Measurements from ENCODE around the gene IGFBP1. TPM values are rescaled to one million over a fixed set of nuclear protein-coding genes. Genes with fewer than 3 reads are reported as not detected.

The IGFBP1 gene
- total and polyA plus RNA-seq, 10 donors, result 0.09 to 0.72 TPM; not detected in 8

GRCh38 chr7:45930967-45931366 is 42.7 kb downstream of the IGFBP1 start:
- Histone ChIP-seq H3K4me1 (no peaks in the 10 kb centered on the region), H3K27me3 (replicated peaks in 1 of 7) (peaks cover 0 to 4% (median 0%) of the 10 kb centered on the region in 7 donors), H3K4me3 (no peak overlapping the region), H3K36me3 (no peaks in the 10 kb centered on the region), H3K27ac (no peak overlapping the region), H3K9me3 (no peaks in the 10 kb centered on the region)
- TF ChIP-seq CTCF (IDR thresholded peaks at IDR 0.05 in 8 of 11, conservative IDR thresholded peaks at IDR 0.05 in 3 of 11) (no peak), POLR2AphosphoS5 (IDR thresholded peaks at IDR 0.05) (no peak), POLR2A (IDR thresholded peaks at IDR 0.05) (no peak)
- intact Hi-C loops (cut with DNase I; ENCODE audit: low total_unique reads), result no loop called here
- no peak for DNase-seq

GRCh38 chr7:45937301-45937700 is 49.0 kb downstream of the IGFBP1 start:
- peaks cover 0 to 9% (median 0%) of the 10 kb centered on the region in 8 donors for H3K9me3 ChIP-seq
- no peak overlapping the region for H3K27ac ChIP-seq
- peaks cover 0 to 4% (median 0%) of the 10 kb centered on the region in 7 donors for H3K27me3 ChIP-seq (replicated peaks in 1 of 7)
- intact Hi-C loops (cut with DNase I; ENCODE audit: low total_unique reads), result no loop called here
- no peak for DNase-seq
- 50 to 67% (median 59%) methylated on average over 2 to 6 of the region's 6 CpGs for WGBS, 5 donors
- H3K4me3 ChIP-seq, result no peak overlapping the region
- no peaks in the 10 kb centered on the region for H3K4me1 ChIP-seq
- no peaks in the 10 kb centered on the region for H3K36me3 ChIP-seq
- no peak for TF ChIP-seq POLR2AphosphoS5 (IDR thresholded peaks at IDR 0.05)
- TF ChIP-seq CTCF (IDR thresholded peaks at IDR 0.05 in 8 of 11, conservative IDR thresholded peaks at IDR 0.05 in 3 of 11), result no peak
- no peak for TF ChIP-seq POLR2A (IDR thresholded peaks at IDR 0.05)

- Histone ChIP-seq H3K9me3 (peaks cover 0 to 9% (median 0%) of the 10 kb centered on the region in 8 donors), H3K36me3 (no peaks in the 10 kb centered on the region), H3K4me1 (no peaks in the 10 kb centered on the region), H3K4me3 (no peak overlapping the region), H3K27ac (no peak overlapping the region), H3K27me3 (replicated peaks in 1 of 7) (peaks cover 0 to 4% (median 0%) of the 10 kb centered on the region in 7 donors)
- WGBS, 5 donors, result 85 to 94% (median 90%) methylated on average over 2 of the region's 2 CpGs
- no peak for DNase-seq
- TF ChIP-seq CTCF (IDR thresholded peaks at IDR 0.05 in 8 of 11, conservative IDR thresholded peaks at IDR 0.05 in 3 of 11), result no peak
- TF ChIP-seq POLR2AphosphoS5 (IDR thresholded peaks at IDR 0.05), result no peak
- no peak for TF ChIP-seq POLR2A (IDR thresholded peaks at IDR 0.05)
- intact Hi-C loops (cut with DNase I; ENCODE audit: low total_unique reads), result no loop called here
These were observed 49.6 kb downstream of the IGFBP1 start for GRCh38 chr7:45937862-45938261.

GRCh38 chr7:45938626-45939302 is 50.5 kb downstream of the IGFBP1 start:
- Histone ChIP-seq H3K4me1 (no peaks in the 10 kb centered on the region), H3K36me3 (no peaks in the 10 kb centered on the region), H3K27ac (no peak overlapping the region), H3K27me3 (replicated peaks in 1 of 7) (peaks cover 0 to 4% (median 0%) of the 10 kb centered on the region in 7 donors), H3K9me3 (peaks cover 0 to 9% (median 0%) of the 10 kb centered on the region in 8 donors), H3K4me3 (no peak overlapping the region)
- intact Hi-C loops (cut with DNase I; ENCODE audit: low total_unique reads), result no loop called here
- DNase-seq, result no peak
- 77 to 89% (median 80%) methylated on average over 22 of the region's 22 CpGs for WGBS, 5 donors
- TF ChIP-seq POLR2AphosphoS5 (IDR thresholded peaks at IDR 0.05) (no peak), CTCF (IDR thresholded peaks at IDR 0.05 in 8 of 11, conservative IDR thresholded peaks at IDR 0.05 in 3 of 11) (no peak), POLR2A (IDR thresholded peaks at IDR 0.05) (no peak)
